ENCODE data around the gene CRADD. TPM values are rescaled to one million over a fixed set of nuclear protein-coding genes. Genes with fewer than 3 reads are reported as not detected.
A peak's percentile ranks its signal among the peaks of the same experiment; 100 is the strongest.

CRADD gene
- total RNA-seq, 4 donors from 2014 or later, result 23.5 to 35.3 (median 26.1) TPM

GRCh38 chr12:93785249-93786010 is 108.3 kb downstream of the CRADD start:
- intact Hi-C loops (cut with DNase I), result no loop called here
- Histone ChIP-seq H3K27ac (replicated peaks in 1 of 4) (peak overlapping the region; percentile 77 to 83 (median 80)), H3K4me3 (peak overlapping the region in 3 of 4 donors; percentile 11 to 21 (median 11)), H3K9me3 (no peaks in the 10 kb centered on the region), H3K36me3 (no peaks in the 10 kb centered on the region), H3K4me1 (peaks cover 44 to 54% (median 48%) of the 10 kb centered on the region in 4 donors), H3K27me3 (no peaks in the 10 kb centered on the region)
- TF ChIP-seq POLR2AphosphoS5 (IDR thresholded peaks at IDR 0.05), result peak; percentile 87 to 88
- no peak for TF ChIP-seq EP300 (IDR thresholded peaks at IDR 0.05)
- no peak for TF ChIP-seq POLR2A (IDR thresholded peaks at IDR 0.05; ENCODE audit: low read depth)
- TF ChIP-seq CTCF (IDR thresholded peaks at IDR 0.05), result no peak
- WGBS, result 45% methylated on average over 8 of the region's 8 CpGs
- no peak for DNase-seq (ENCODE audit: extremely low spot score)

GRCh38 chr12:93786656-93787397 is 109.7 kb downstream of the CRADD start:
- Histone ChIP-seq H3K27ac (replicated peaks in 1 of 4) (peak overlapping the region in 3 of 4 donors; percentile 77 to 83 (median 82)), H3K4me3 (no peak overlapping the region), H3K4me1 (peaks cover 37 to 48% (median 47%) of the 10 kb centered on the region in 4 donors), H3K9me3 (no peaks in the 10 kb centered on the region), H3K36me3 (no peaks in the 10 kb centered on the region), H3K27me3 (no peaks in the 10 kb centered on the region)
- TF ChIP-seq CTCF (IDR thresholded peaks at IDR 0.05) (no peak), POLR2AphosphoS5 (IDR thresholded peaks at IDR 0.05) (no peak), POLR2A (IDR thresholded peaks at IDR 0.05; ENCODE audit: low read depth) (no peak), EP300 (IDR thresholded peaks at IDR 0.05) (no peak)
- WGBS, result 61% methylated on average over 4 of the region's 4 CpGs
- intact Hi-C loops (cut with DNase I), result no loop called here
- no peak for DNase-seq (ENCODE audit: extremely low spot score)

- WGBS, result 87% methylated on average over 3 of the region's 3 CpGs
- peaks cover 34 to 43% (median 37%) of the 10 kb centered on the region in 4 donors for H3K4me1 ChIP-seq
- H3K27me3 ChIP-seq, result no peaks in the 10 kb centered on the region
- H3K36me3 ChIP-seq, result no peaks in the 10 kb centered on the region
- no peak overlapping the region for H3K4me3 ChIP-seq
- no peaks in the 10 kb centered on the region for H3K9me3 ChIP-seq
- H3K27ac ChIP-seq (replicated peaks in 1 of 4), result no peak overlapping the region
- no peak for DNase-seq (ENCODE audit: extremely low spot score)
- TF ChIP-seq POLR2AphosphoS5 (IDR thresholded peaks at IDR 0.05) (no peak), POLR2A (IDR thresholded peaks at IDR 0.05; ENCODE audit: low read depth) (no peak), CTCF (IDR thresholded peaks at IDR 0.05) (no peak), EP300 (IDR thresholded peaks at IDR 0.05) (no peak)
- intact Hi-C loops (cut with DNase I), result no loop called here
Measured at GRCh38 chr12:93788853-93789252, 111.7 kb downstream of the CRADD start.

- no peaks in the 10 kb centered on the region for H3K27me3 ChIP-seq
- no peaks in the 10 kb centered on the region for H3K9me3 ChIP-seq
- intact Hi-C loops (cut with DNase I), result no loop called here
- TF ChIP-seq POLR2AphosphoS5 (IDR thresholded peaks at IDR 0.05) (no peak), EP300 (IDR thresholded peaks at IDR 0.05) (no peak), POLR2A (IDR thresholded peaks at IDR 0.05; ENCODE audit: low read depth) (no peak), CTCF (IDR thresholded peaks at IDR 0.05) (no peak)
- peaks cover 28 to 37% (median 31%) of the 10 kb centered on the region in 4 donors for H3K4me1 ChIP-seq
- no peaks in the 10 kb centered on the region for H3K36me3 ChIP-seq
- H3K27ac ChIP-seq (replicated peaks in 1 of 4), result no peak overlapping the region
- H3K4me3 ChIP-seq, result no peak overlapping the region
- DNase-seq (ENCODE audit: extremely low spot score), result no peak
- 83% methylated on average over 1 of the region's 1 CpG for WGBS
Measured at GRCh38 chr12:93789767-93790166, 112.6 kb downstream of the CRADD start.
